Brain microvascular endothelial cell (primary cell): ENCODE data around the gene CELF2.

Experiments used
- DNase-seq: peaks from one replicate; pipeline ENCODE4 v3.0.0-alpha.2; 2020
- H3K27ac ChIP-seq: fragments of 250-450 bp; sonication (Bioruptor Pico); 2 replicates; pipeline ENCODE4 v1.5.1; 2020; ENCODE audit warnings: mild to moderate bottlenecking, moderate library complexity
- H3K27me3 ChIP-seq: fragments of 250-450 bp; sonication (Bioruptor Pico); replicated peaks from 2 replicates; pipeline ENCODE4 v1.5.1; 2020; ENCODE audit warnings: mild to moderate bottlenecking
- H3K36me3 ChIP-seq: fragments of 250-450 bp; sonication (Bioruptor Pico); replicated peaks from 2 replicates; pipeline ENCODE4 v1.5.1; 2020; ENCODE audit warnings: mild to moderate bottlenecking
- H3K4me3 ChIP-seq: 2 replicates; pipeline ENCODE4 v1.5.1; 2011; ENCODE audit warnings: low read depth, mild to moderate bottlenecking, control low read depth, low read length, moderate library complexity
- CTCF ChIP-seq: IDR thresholded peaks from 2 replicates; pipeline ENCODE4 v1.5.1; 2011; ENCODE audit warnings: low read depth, mild to moderate bottlenecking, moderate library complexity, low read length, control low read depth, inconsistent platforms; ENCODE audit errors: missing control alignments
- in situ Hi-C: cut with HindIII; loops from 2 replicates; pipeline ENCODE4 v1.10.0; 2017; ENCODE audit warnings: low sequenced_read_pairs, low pct_ligation_motif_present

CELF2 gene

GRCh38 chr10:11253385-11254002 is 235.8 kb downstream of the CELF2 start:
- H3K4me3 ChIP-seq, result no peak overlapping the region
- in situ Hi-C loops, result no loop called here
- no peak overlapping the region for H3K27ac ChIP-seq
- TF ChIP-seq CTCF, result no peak
- DNase-seq, result no peak
- no peaks in the 10 kb centered on the region for H3K27me3 ChIP-seq
- H3K36me3 ChIP-seq, result no peaks in the 10 kb centered on the region

GRCh38 chr10:11255156-11255555 is 237.5 kb downstream of the CELF2 start:
- in situ Hi-C loops, result no loop called here
- H3K36me3 ChIP-seq, result no peaks in the 10 kb centered on the region
- H3K27ac ChIP-seq, result no peak overlapping the region
- TF ChIP-seq CTCF, result no peak
- DNase-seq, result no peak
- H3K4me3 ChIP-seq, result no peak overlapping the region
- H3K27me3 ChIP-seq, result no peaks in the 10 kb centered on the region

GRCh38 chr10:11255796-11256444 is 238.2 kb downstream of the CELF2 start:
- in situ Hi-C loops, result no loop called here
- TF ChIP-seq CTCF, result no peak
- no peak overlapping the region for H3K4me3 ChIP-seq
- DNase-seq, result no peak
- no peaks in the 10 kb centered on the region for H3K27me3 ChIP-seq
- H3K36me3 ChIP-seq, result no peaks in the 10 kb centered on the region
- no peak overlapping the region for H3K27ac ChIP-seq

- no peaks in the 10 kb centered on the region for H3K27me3 ChIP-seq
- no peak overlapping the region for H3K4me3 ChIP-seq
- in situ Hi-C loops, result no loop called here
- DNase-seq, result no peak
- H3K36me3 ChIP-seq, result no peaks in the 10 kb centered on the region
- no peak overlapping the region for H3K27ac ChIP-seq
- TF ChIP-seq CTCF, result no peak
Observed at GRCh38 chr10:11256896-11257295, 239.2 kb downstream of the CELF2 start.

- no peak for DNase-seq
- H3K36me3 ChIP-seq, result no peaks in the 10 kb centered on the region
- H3K27me3 ChIP-seq, result no peaks in the 10 kb centered on the region
- no peak overlapping the region for H3K27ac ChIP-seq
- no peak overlapping the region for H3K4me3 ChIP-seq
- in situ Hi-C loops, result no loop called here
- no peak for TF ChIP-seq CTCF
Observed at GRCh38 chr10:11257440-11258090, 239.9 kb downstream of the CELF2 start.
